Adrenal gland (tissue), 12 donors: ENCODE data around the gene FBXL17. TPM values are rescaled to one million over a fixed set of nuclear protein-coding genes. Genes with fewer than 3 reads are reported as not detected.
A peak's percentile ranks its signal among the peaks of the same experiment; 100 is the strongest.

Source experiments
- DNase-seq, 7 donors: peaks; one replicate each; pipeline ENCODE4 v3.0.0-alpha.2; 2019 to 2020
- H3K27ac ChIP-seq, 5 donors: fragments of 200-600 bp; sonication (generic) in 4 of 5; 1 replicate in 3 of 5; 2 replicates in 2 of 5; pipeline versions ENCODE4 v1.5.1 to v1.8.0; 2016 to 2020; ENCODE audit warnings: mild to moderate bottlenecking in 1 of 5
- H3K27me3 ChIP-seq: fragments of 200-600 bp; 2 replicates; pipeline ENCODE4 v1.8.0; 2021
- H3K36me3 ChIP-seq, 2 donors: fragments of 200-600 bp; replicated peaks in 1 of 2; 1 replicate in 1 of 2; 2 replicates in 1 of 2; pipeline versions ENCODE4 v1.5.1 to v1.8.0; 2018 to 2022
- H3K4me1 ChIP-seq, 2 donors: fragments of 200-600 bp; replicated peaks in 1 of 2; 1 replicate in 1 of 2; 2 replicates in 1 of 2; pipeline versions ENCODE4 v1.5.1 to v1.8.0; 2018 to 2021
- H3K4me3 ChIP-seq, 4 donors: fragments of 200-600 bp; sonication (generic) in 3 of 4; one replicate each; pipeline ENCODE4 v1.5.1; 2016 to 2018
- H3K9me3 ChIP-seq, 3 donors: fragments of 200-600 bp; sonication (generic) in 1 of 3; replicated peaks in 1 of 3; 1 replicate in 2 of 3; 2 replicates in 1 of 3; pipeline versions ENCODE4 v1.5.1 to v1.8.0; 2016 to 2021
- CTCF ChIP-seq, 6 experiments: fragments of 450-650 bp in 4 of 6; fragments of 200-600 bp in 2 of 6; sonication (generic) in 1 of 6; IDR thresholded peaks; 1 replicate in 5 of 6; 2 replicates in 1 of 6; pipeline versions ENCODE4 v1.5.1 to v1.8.0; 2016 to 2021; ENCODE audit warnings: antibody characterized with exemption in 6 of 6, mild to moderate bottlenecking in 2 of 6, moderate library complexity in 1 of 6
- POLR2A ChIP-seq, 2 donors: fragments of 450-650 bp; IDR thresholded peaks; one replicate each; pipeline ENCODE4 v1.6.1; 2017; ENCODE audit warnings: antibody characterized with exemption in 2 of 2, mild to moderate bottlenecking in 2 of 2, moderate library complexity in 1 of 2
- WGBS, 4 donors: extraction: QIAGEN DNeasy Blood & Tissue Kit in 2 of 4; methylation state at CpG; one replicate each; pipeline versions ENCODE4 v1.1.5 to v1.1.7; 2013 to 2017; 5-methylcytosine and 5-hydroxymethylcytosine counted together
- intact Hi-C, 2 donors: fragments of 100-400 bp; cut with DNase I; formaldehyde crosslinking; loops; one replicate each; pipeline versions ENCODE4 v1.14.1 to v1.15.0; 2022 to 2023
- polyA plus RNA-seq, 3 donors: library from polyadenylated mRNA; stranded (reverse); fragments of 200-250 nt in 2 of 3; fragments of 350-450 nt in 1 of 3; fragmentation: Illumina TruSeq in 1 of 3; extraction: RNeasy Lipid Tissue Mini Kit (QIAGEN cat#74804) in 1 of 3; gene quantifications; one replicate each; pipeline ENCODE4 v1.2.3, GENCODE V29; 2013 to 2014
- total RNA-seq, 9 donors: library from RNA; depleted of rRNA in 4 of 9; stranded (reverse); fragments of >200 nt in 4 of 9; fragments of 120-200 nt in 1 of 9; fragmentation: NEBNext Ultra II Directional in 1 of 9; extraction: Animal tissue kit (Norgen Biotek cat#: 25700) in 1 of 9; gene quantifications; one replicate each; pipeline versions ENCODE4 v1.1.0 to v1.2.4, GENCODE V29; 2013 to 2023
- donor health status: healthy with polysubstance abuse.
- donor health status: Bipolar disorder and iron deficiency.
- donor health status: DM: yes; HTN: yes; CAD: no.
- donor health status: DM: no; HTN: no; CAD: no.
- donor health status: DM: no; HTN: no; CAD: no.
- donor health status: DM: yes; HTN: yes; CAD: no.

Gene FBXL17
- total and polyA plus RNA-seq, 12 donors = 4.4 to 29.4 (median 21.3) TPM

- Histone ChIP-seq H3K4me1 (peaks cover 11 to 17% of the 10 kb centered on the region in 2 donors), H3K36me3 (no peaks in the 10 kb centered on the region), H3K27me3 (no peaks in the 10 kb centered on the region), H3K27ac (peak overlapping the region; percentile 94 to 100 (median 99)), H3K4me3 (peak overlapping the region; percentile 64 to 99 (median 84)), H3K9me3 (peaks cover 0 to 3% (median 0%) of the 10 kb centered on the region in 3 donors)
- intact Hi-C loops = no loop called here
- peak; percentile 76 to 82 (median 79) for DNase-seq
- 0 to 1% (median 1%) methylated on average over 15 to 74 of the region's 74 CpGs; no CpG with 5 or more reads in 1 of the 4 donors for WGBS, 4 donors
- TF ChIP-seq POLR2A (IDR thresholded peaks at IDR 0.05) (peak; percentile 65), CTCF (IDR thresholded peaks at IDR 0.05) (no peak)
Observed at GRCh38 chr5:108381350-108381953, 446 bp downstream of the FBXL17 start.

- Histone ChIP-seq H3K36me3 (no peaks in the 10 kb centered on the region), H3K4me1 (peaks cover 11 to 17% of the 10 kb centered on the region in 2 donors), H3K9me3 (peaks cover 0 to 10% (median 0%) of the 10 kb centered on the region in 3 donors), H3K27ac (peak overlapping the region; percentile 94 to 100 (median 99)), H3K4me3 (peak overlapping the region; percentile 64 to 99 (median 86)), H3K27me3 (no peaks in the 10 kb centered on the region)
- peak; percentile 24 to 58 (median 50) for DNase-seq
- TF ChIP-seq CTCF (IDR thresholded peaks at IDR 0.05) = no peak
- TF ChIP-seq POLR2A (IDR thresholded peaks at IDR 0.05) = no peak
- intact Hi-C loops = no loop called here
- WGBS, 4 donors = 0 to 1% (median 0%) methylated on average over 11 to 84 of the region's 85 CpGs
Observed at GRCh38 chr5:108380531-108381349, 1.2 kb downstream of the FBXL17 start.

- Histone ChIP-seq H3K9me3 (peaks cover 0 to 13% (median 0%) of the 10 kb centered on the region in 3 donors), H3K4me3 (peak overlapping the region; percentile 28 to 99 (median 86)), H3K36me3 (no peaks in the 10 kb centered on the region), H3K4me1 (peaks cover 11 to 17% of the 10 kb centered on the region in 2 donors), H3K27me3 (no peaks in the 10 kb centered on the region), H3K27ac (peak overlapping the region in 3 of 5 donors; percentile 99 to 100 (median 99))
- 6 to 10% (median 9%) methylated on average over 8 of the region's 8 CpGs for WGBS, 4 donors
- intact Hi-C loops = no loop called here
- TF ChIP-seq CTCF (IDR thresholded peaks at IDR 0.05) = no peak
- TF ChIP-seq POLR2A (IDR thresholded peaks at IDR 0.05) = no peak
- no peak for DNase-seq
Observed at GRCh38 chr5:108379722-108380530, 2.0 kb downstream of the FBXL17 start.

- no peak for DNase-seq
Observed at GRCh38 chr5:108375768-108376167, 6.1 kb downstream of the FBXL17 start.

More at GRCh38 chr5:108375768-108376167, 6.1 kb downstream of the FBXL17 start:
- TF ChIP-seq POLR2A (IDR thresholded peaks at IDR 0.05) (no peak), CTCF (IDR thresholded peaks at IDR 0.05) (no peak)
- H3K4me1 ChIP-seq = peaks cover 11 to 17% of the 10 kb centered on the region in 2 donors
- H3K9me3 ChIP-seq = peaks cover 0 to 18% (median 5%) of the 10 kb centered on the region in 3 donors
- no peaks in the 10 kb centered on the region for H3K27me3 ChIP-seq
- H3K36me3 ChIP-seq = no peaks in the 10 kb centered on the region
- WGBS, 4 donors = 95 to 100% (median 99%) methylated on average over 1 of the region's 1 CpG
- H3K4me3 ChIP-seq = no peak overlapping the region
- intact Hi-C loops = no loop called here
- H3K27ac ChIP-seq = no peak overlapping the region
